Measurements from ENCODE around the gene EIF5AL1. TPM values are rescaled to one million over a fixed set of nuclear protein-coding genes. Genes with fewer than 3 reads are reported as not detected.

The EIF5AL1 gene
- total and polyA plus RNA-seq, 2 experiments from 2014 or later = 2.0 to 20.4 TPM

- H3K4me2 ChIP-seq = no peak overlapping the region
- H3K27me3 ChIP-seq (ENCODE audit: insufficient read depth) = no peaks in the 10 kb centered on the region
- H3K36me3 Mint-ChIP-seq (ENCODE audit: low read depth) = no peaks in the 10 kb centered on the region
- H3F3A ChIP-seq (replicated peaks; ENCODE audit: low read depth) = no peaks in the 10 kb centered on the region
- H3K27ac ChIP-seq (ENCODE audit: low read depth) = no peak overlapping the region
- no peaks in the 10 kb centered on the region for H3K9me3 Mint-ChIP-seq
- no peaks in the 10 kb centered on the region for H3K4me1 ChIP-seq (ENCODE audit: insufficient read depth)
- no peak overlapping the region for H3K4me3 Mint-ChIP-seq
- no peak overlapping the region for H3K27ac Mint-ChIP-seq
- peaks cover 13% of the 10 kb centered on the region for H3K27me3 Mint-ChIP-seq (ENCODE audit: insufficient read depth, low read depth, poor library complexity)
- no peaks in the 10 kb centered on the region for H3K79me2 ChIP-seq (replicated peaks; ENCODE audit: insufficient read depth)
- TF ChIP-seq ETS1 (IDR thresholded peaks at IDR 0.05) (no peak), STAT1 (IDR thresholded peaks at IDR 0.05; ENCODE audit: unreplicated experiment) (no peak), ZNF462 (CRISPR knock-in tag; IDR thresholded peaks at IDR 0.05) (no peak), NANOG (IDR thresholded peaks at IDR 0.05; ENCODE audit: borderline replicate concordance) (no peak), CREB1 (CRISPR knock-in tag; IDR thresholded peaks at IDR 0.05; ENCODE audit: low read depth) (no peak), CTCF (conservative IDR thresholded peaks at IDR 0.05; ENCODE audit: low read depth in 2 of 2) (no peak), EZH2 (IDR thresholded peaks at IDR 0.05; ENCODE audit: low read depth, unreplicated experiment) (no peak), ZNF331 (CRISPR knock-in tag; IDR thresholded peaks at IDR 0.05; ENCODE audit: low read depth) (no peak), ZNF114 (CRISPR knock-in tag; IDR thresholded peaks at IDR 0.05) (no peak)
- H3K9me2 ChIP-seq (ENCODE audit: insufficient read depth) = no peaks in the 10 kb centered on the region
- DNase-seq (ENCODE audit: low spot score) (no peak), ATAC-seq (no peak)
- H3K4me3 ChIP-seq = no peak overlapping the region
- H3K4me1 Mint-ChIP-seq = peaks cover 14% of the 10 kb centered on the region
- H3K36me3 ChIP-seq (ENCODE audit: insufficient read depth) = no peaks in the 10 kb centered on the region
- H2AFZ ChIP-seq = no peak overlapping the region
- no peaks in the 10 kb centered on the region for H4K20me1 ChIP-seq (replicated peaks; ENCODE audit: insufficient read depth)
Observed at GRCh38 chr10:79488870-79489269, 23.5 kb upstream of the EIF5AL1 start.
